Measurements from ENCODE around the gene CFAP97D2.

DNA sequence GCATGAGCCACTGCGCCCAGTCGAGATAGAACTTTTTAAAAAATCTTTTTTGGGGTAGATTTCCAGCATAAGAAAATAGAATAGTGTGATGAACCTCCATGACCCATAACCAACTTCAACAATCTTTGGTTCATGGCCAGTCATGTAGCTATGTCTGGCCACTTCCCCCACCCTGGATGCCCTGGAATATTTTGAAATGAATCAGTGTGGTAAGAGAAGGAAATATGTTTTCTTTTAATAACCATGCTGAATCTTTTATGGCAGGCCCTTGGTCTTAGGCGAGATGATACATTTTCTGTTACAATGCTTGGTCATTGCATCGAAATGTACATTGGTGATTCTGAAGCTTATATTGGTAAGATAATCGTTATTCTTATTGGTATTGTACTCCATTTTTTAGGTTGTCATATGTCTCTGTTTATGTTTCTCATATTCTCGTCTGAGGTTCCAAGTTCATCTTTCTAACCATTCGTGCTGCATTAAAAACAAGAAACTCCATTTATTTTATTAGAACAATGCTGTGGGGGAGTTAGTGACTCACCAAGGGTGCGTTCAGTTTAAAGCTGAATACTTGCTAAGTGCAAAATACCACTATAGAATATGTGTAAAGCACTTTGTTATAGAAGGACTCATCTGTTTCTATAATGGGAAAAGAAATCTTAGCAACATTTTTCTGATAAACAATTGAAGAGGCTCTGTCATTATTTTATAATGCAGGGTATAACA, 86.0 kb downstream of the CFAP97D2 start:
- TF ChIP-seq CTCF (IDR thresholded peaks at IDR 0.05; ENCODE audit: poor library complexity) (no peak), EZH2phosphoT487 (IDR thresholded peaks at IDR 0.05; ENCODE audit: low read depth, severe bottlenecking, unreplicated experiment) (no peak), EZH2 (IDR thresholded peaks at IDR 0.05; ENCODE audit: borderline replicate concordance) (no peak)
